Measurements from ENCODE around the gene MYO16. TPM values are rescaled to one million over a fixed set of nuclear protein-coding genes. Genes with fewer than 3 reads are reported as not detected.

The MYO16 gene
- total and polyA plus RNA-seq, 2 donors: 0.04 to 5.8 TPM

- Histone ChIP-seq H3K4me1 (ENCODE audit: insufficient read depth) (no peaks in the 10 kb centered on the region), H3K27ac (ENCODE audit: low read depth) (peak overlapping the region; percentile 44), H3K4me3 (ENCODE audit: low read depth, low read length) (no peak overlapping the region), H3K36me3 (ENCODE audit: insufficient read depth) (no peaks in the 10 kb centered on the region)
- 47% methylated on average over 9 of the region's 9 CpGs for WGBS
- peak; percentile 42 for DNase-seq (ENCODE audit: extremely low spot score)
Measured at GRCh38 chr13:108915634-108916512, 286.5 kb downstream of the MYO16 start.

DNA sequence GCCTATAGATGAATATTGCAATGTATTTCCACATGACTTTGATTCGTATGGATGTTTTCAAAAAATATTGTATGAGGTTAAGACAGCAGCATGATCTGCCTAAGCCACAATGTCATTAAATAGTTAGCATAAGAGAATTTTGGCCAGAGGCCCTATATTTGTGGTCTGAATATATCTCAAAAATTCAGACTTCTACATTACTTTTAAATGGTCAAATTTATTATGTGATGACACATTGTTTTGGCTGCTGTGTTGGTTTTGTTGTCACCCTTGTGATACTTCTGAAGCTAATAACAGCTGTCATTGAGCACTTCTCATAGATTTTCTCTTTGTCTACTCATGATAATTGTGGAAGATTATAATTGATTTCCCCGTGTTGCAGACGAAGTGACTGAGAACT lies 288.2 kb downstream of the MYO16 start:
- Histone ChIP-seq H3K4me1 (ENCODE audit: insufficient read depth) (no peaks in the 10 kb centered on the region), H3K36me3 (ENCODE audit: insufficient read depth) (no peaks in the 10 kb centered on the region), H3K4me3 (ENCODE audit: low read depth, low read length) (no peak overlapping the region), H3K27ac (ENCODE audit: low read depth) (no peak overlapping the region)
- WGBS: 64% methylated on average over 3 of the region's 3 CpGs
- DNase-seq (ENCODE audit: extremely low spot score): no peak

GRCh38 chr13:108919036-108919907 lies 289.9 kb downstream of the MYO16 start:
- Histone ChIP-seq H3K4me3 (ENCODE audit: low read depth, low read length) (no peak overlapping the region), H3K27ac (ENCODE audit: low read depth) (no peak overlapping the region), H3K36me3 (ENCODE audit: insufficient read depth) (no peaks in the 10 kb centered on the region), H3K4me1 (ENCODE audit: insufficient read depth) (no peaks in the 10 kb centered on the region)
- DNase-seq (ENCODE audit: extremely low spot score): no peak
- WGBS: 79% methylated on average over 11 of the region's 11 CpGs

GRCh38 chr13:108920137-108920536 lies 290.7 kb downstream of the MYO16 start:
- DNase-seq (ENCODE audit: extremely low spot score): no peak
- no peak overlapping the region for H3K27ac ChIP-seq (ENCODE audit: low read depth)

GRCh38 chr13:108921238-108921637 lies 291.8 kb downstream of the MYO16 start:
- DNase-seq (ENCODE audit: extremely low spot score): no peak
- peaks cover 3% of the 10 kb centered on the region for H3K4me1 ChIP-seq (ENCODE audit: insufficient read depth)
- WGBS: 73% methylated on average over 1 of the region's 1 CpG
- no peak overlapping the region for H3K27ac ChIP-seq (ENCODE audit: low read depth)
- no peaks in the 10 kb centered on the region for H3K36me3 ChIP-seq (ENCODE audit: insufficient read depth)
- no peak overlapping the region for H3K4me3 ChIP-seq (ENCODE audit: low read depth, low read length)

More at GRCh38 chr13:108920137-108920536, 290.7 kb downstream of the MYO16 start:
- no peaks in the 10 kb centered on the region for H3K36me3 ChIP-seq (ENCODE audit: insufficient read depth)
- H3K4me3 ChIP-seq (ENCODE audit: low read depth, low read length): no peak overlapping the region
- WGBS: 69% methylated on average over 4 of the region's 4 CpGs
- H3K4me1 ChIP-seq (ENCODE audit: insufficient read depth): peaks cover 3% of the 10 kb centered on the region

- H3K4me1 ChIP-seq (ENCODE audit: insufficient read depth): peaks cover 3% of the 10 kb centered on the region
- 78% methylated on average over 5 of the region's 5 CpGs for WGBS
- DNase-seq (ENCODE audit: extremely low spot score): no peak
- H3K27ac ChIP-seq (ENCODE audit: low read depth): no peak overlapping the region
- H3K4me3 ChIP-seq (ENCODE audit: low read depth, low read length): no peak overlapping the region
- H3K36me3 ChIP-seq (ENCODE audit: insufficient read depth): no peaks in the 10 kb centered on the region
Measured at GRCh38 chr13:108922108-108922507, 292.7 kb downstream of the MYO16 start.

DNA sequence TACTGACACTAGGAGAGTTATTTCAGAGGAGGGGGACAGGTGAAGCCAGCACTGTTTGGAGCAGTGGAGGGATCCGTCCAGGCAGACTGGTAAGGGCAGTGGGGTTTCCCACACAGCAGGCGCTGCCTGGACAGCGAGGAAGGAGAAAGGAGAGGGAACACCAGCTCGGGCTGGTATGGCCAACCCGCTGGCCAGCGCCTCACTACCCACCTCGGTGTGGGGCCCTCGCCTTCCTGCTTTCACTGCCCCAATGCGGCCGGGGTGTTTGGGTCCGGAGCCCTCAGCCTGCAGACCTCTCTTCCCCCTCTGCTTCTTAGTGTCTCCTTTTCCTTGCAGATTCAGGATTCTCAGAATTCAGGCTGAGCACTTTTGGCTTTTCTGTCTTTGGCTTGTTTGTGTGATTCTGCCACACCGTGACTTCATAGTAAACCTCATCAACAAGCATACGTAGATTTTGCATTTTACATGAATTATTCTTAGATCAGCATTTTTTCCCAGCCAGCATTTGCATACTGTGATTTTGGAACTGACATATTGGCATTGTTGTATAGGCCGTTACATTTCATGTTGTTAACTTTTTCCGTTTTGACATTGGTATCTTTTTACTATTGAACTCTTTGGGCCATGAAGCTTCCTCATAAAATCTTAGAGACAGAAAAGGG lies 294.1 kb downstream of the MYO16 start:
- H3K27ac ChIP-seq (ENCODE audit: low read depth): no peak overlapping the region
- DNase-seq (ENCODE audit: extremely low spot score): no peak
- peaks cover 3% of the 10 kb centered on the region for H3K4me1 ChIP-seq (ENCODE audit: insufficient read depth)
- WGBS: 88% methylated on average over 15 of the region's 15 CpGs
- no peaks in the 10 kb centered on the region for H3K36me3 ChIP-seq (ENCODE audit: insufficient read depth)
- H3K4me3 ChIP-seq (ENCODE audit: low read depth, low read length): no peak overlapping the region

GRCh38 chr13:108924134-108924533 lies 294.7 kb downstream of the MYO16 start:
- no peak for DNase-seq (ENCODE audit: extremely low spot score)
- no peak overlapping the region for H3K4me3 ChIP-seq (ENCODE audit: low read depth, low read length)
- H3K27ac ChIP-seq (ENCODE audit: low read depth): no peak overlapping the region
- WGBS: 64% methylated on average over 5 of the region's 5 CpGs
- peaks cover 3% of the 10 kb centered on the region for H3K4me1 ChIP-seq (ENCODE audit: insufficient read depth)
- H3K36me3 ChIP-seq (ENCODE audit: insufficient read depth): no peaks in the 10 kb centered on the region

- 95% methylated on average over 11 of the region's 11 CpGs for WGBS
- Histone ChIP-seq H3K4me3 (ENCODE audit: low read depth, low read length) (no peak overlapping the region), H3K27ac (ENCODE audit: low read depth) (no peak overlapping the region), H3K36me3 (ENCODE audit: insufficient read depth) (no peaks in the 10 kb centered on the region), H3K4me1 (ENCODE audit: insufficient read depth) (peaks cover 3% of the 10 kb centered on the region)
- no peak for DNase-seq (ENCODE audit: extremely low spot score)
Measured at GRCh38 chr13:108924541-108924940, 295.1 kb downstream of the MYO16 start.

GRCh38 chr13:108925070-108925469 lies 295.7 kb downstream of the MYO16 start:
- WGBS: 89% methylated on average over 6 of the region's 6 CpGs
- Histone ChIP-seq H3K36me3 (ENCODE audit: insufficient read depth) (no peaks in the 10 kb centered on the region), H3K4me1 (ENCODE audit: insufficient read depth) (peaks cover 3% of the 10 kb centered on the region), H3K27ac (ENCODE audit: low read depth) (no peak overlapping the region), H3K4me3 (ENCODE audit: low read depth, low read length) (no peak overlapping the region)
- no peak for DNase-seq (ENCODE audit: extremely low spot score)

GRCh38 chr13:108926862-108927261 lies 297.5 kb downstream of the MYO16 start:
- DNase-seq (ENCODE audit: extremely low spot score): no peak
- 75% methylated on average over 5 of the region's 5 CpGs for WGBS
- peaks cover 3% of the 10 kb centered on the region for H3K4me1 ChIP-seq (ENCODE audit: insufficient read depth)

GRCh38 chr13:108927615-108928014 lies 298.2 kb downstream of the MYO16 start:
- Histone ChIP-seq H3K4me1 (ENCODE audit: insufficient read depth) (peaks cover 3% of the 10 kb centered on the region), H3K4me3 (ENCODE audit: low read depth, low read length) (no peak overlapping the region), H3K27ac (ENCODE audit: low read depth) (no peak overlapping the region), H3K36me3 (ENCODE audit: insufficient read depth) (no peaks in the 10 kb centered on the region)
- no peak for DNase-seq (ENCODE audit: extremely low spot score)
- 84% methylated on average over 16 of the region's 16 CpGs for WGBS

More at GRCh38 chr13:108926862-108927261, 297.5 kb downstream of the MYO16 start:
- no peak overlapping the region for H3K4me3 ChIP-seq (ENCODE audit: low read depth, low read length)
- no peak overlapping the region for H3K27ac ChIP-seq (ENCODE audit: low read depth)
- H3K36me3 ChIP-seq (ENCODE audit: insufficient read depth): no peaks in the 10 kb centered on the region

DNA sequence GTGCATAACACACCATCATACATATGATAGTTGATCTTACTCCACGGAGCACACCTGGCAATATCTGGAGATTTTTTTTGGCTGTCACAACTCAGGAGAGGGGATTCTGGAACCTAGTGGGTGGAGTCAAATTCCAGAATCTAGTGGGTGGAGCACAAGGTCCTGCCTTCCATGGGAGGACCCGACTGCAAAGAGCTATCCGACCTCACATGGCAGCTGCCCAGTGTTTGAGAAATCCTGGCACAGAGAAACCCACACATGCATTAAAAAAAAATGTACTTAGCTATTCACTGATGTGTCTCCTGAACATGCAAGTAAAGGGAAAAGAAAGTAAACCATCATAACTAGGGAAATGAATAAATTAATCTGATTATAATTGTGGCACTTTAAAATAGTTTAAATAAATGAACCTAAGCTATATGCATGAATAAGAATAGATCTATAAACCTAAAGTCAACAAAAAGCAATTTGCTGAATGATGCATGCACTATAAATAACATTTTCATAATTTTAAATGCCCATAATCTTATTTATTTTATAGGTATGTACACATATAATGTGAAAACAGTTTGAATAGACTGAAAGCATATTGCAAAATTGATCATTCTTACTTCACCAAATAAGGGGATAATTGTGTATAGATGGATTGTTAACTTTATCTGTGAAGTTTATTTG lies 300.3 kb downstream of the MYO16 start:
- Histone ChIP-seq H3K4me1 (ENCODE audit: insufficient read depth) (peaks cover 3% of the 10 kb centered on the region), H3K36me3 (ENCODE audit: insufficient read depth) (no peaks in the 10 kb centered on the region), H3K27ac (ENCODE audit: low read depth) (no peak overlapping the region), H3K4me3 (ENCODE audit: low read depth, low read length) (no peak overlapping the region)
- DNase-seq (ENCODE audit: extremely low spot score): no peak
- 51% methylated on average over 3 of the region's 3 CpGs for WGBS
